AG09319 (cell line): Measurements from ENCODE around the gene ARL4A.

Experiments used
- DNase-seq: peaks from one replicate; pipeline ENCODE4 v3.0.0-alpha.2; 2010; ENCODE audit warnings: low read depth; ENCODE audit errors: extremely low read depth
- CTCF ChIP-seq: IDR thresholded peaks from 2 replicates; pipeline ENCODE4 v1.5.1; 2011; ENCODE audit warnings: low read depth, mild to moderate bottlenecking, inconsistent platforms, low read length, moderate library complexity

The ARL4A gene

GRCh38 chr7:12692479-12693259, 5.2 kb downstream of the ARL4A start:
- no peak for DNase-seq
- TF ChIP-seq CTCF, result no peak

- no peak for DNase-seq
- TF ChIP-seq CTCF, result no peak
Measured at GRCh38 chr7:12694817-12695216, 7.4 kb downstream of the ARL4A start.

- DNase-seq, result no peak
- TF ChIP-seq CTCF, result no peak
Measured at GRCh38 chr7:12695965-12696364, 8.5 kb downstream of the ARL4A start.

- TF ChIP-seq CTCF, result no peak
- DNase-seq, result no peak
Measured at GRCh38 chr7:12699299-12699698, 11.9 kb downstream of the ARL4A start.

GRCh38 chr7:12701433-12701832, 14.0 kb downstream of the ARL4A start:
- TF ChIP-seq CTCF, result no peak
- no peak for DNase-seq

GRCh38 chr7:12703881-12704280, 16.4 kb downstream of the ARL4A start:
- DNase-seq, result no peak
- no peak for TF ChIP-seq CTCF

- no peak for DNase-seq
- TF ChIP-seq CTCF, result no peak
Measured at GRCh38 chr7:12705878-12706277, 18.4 kb downstream of the ARL4A start.
